OCI-LY7 (cell line): ENCODE measurements around the gene UBFD1. TPM values are rescaled to one million over a fixed set of nuclear protein-coding genes. Genes with fewer than 3 reads are reported as not detected.

Experiments
- BruUV-seq: library from RNA; stranded (reverse); fragments of 400-500 nt; replicated peaks from 2 replicates; lab custom pipeline; 2021; lab: Mats Ljungman, UMichigan
- CTCF ChIA-PET: fragments of 300-600 bp; sonication (Branson Sonifier 250); formaldehyde crosslinking; loops from one replicate; lab custom pipeline; 2022; ENCODE audit warnings: antibody characterized with exemption; ENCODE audit not compliant: unreplicated experiment; lab: Charles Lee
- POLR2A ChIA-PET: fragments of 300-600 bp; sonication (Branson Sonifier 250); formaldehyde crosslinking; loops from one replicate; lab custom pipeline; 2022; ENCODE audit warnings: antibody characterized with exemption; lab: Charles Lee
- DNase-seq: peaks from one replicate; pipeline ENCODE4 v3.0.0-alpha.2; 2015; ENCODE audit warnings: low spot score
- H2AFZ ChIP-seq: fragments of 200-600 bp; sonication (generic), shearing (Covaris generic); 2 replicates; pipeline ENCODE4 v1.6.1; 2014; ENCODE audit warnings: mild to moderate bottlenecking, antibody characterized with exemption, low read length, moderate library complexity
- H3K27ac ChIP-seq: fragments of 200-600 bp; sonication (generic); 2 replicates; pipeline ENCODE4 v1.5.1; 2014; ENCODE audit warnings: mixed run types, low read depth, mild to moderate bottlenecking, moderate library complexity, low read length, inconsistent platforms; ENCODE audit not compliant: poor library complexity, severe bottlenecking
- H3K36me3 ChIP-seq: fragments of 200-600 bp; sonication (generic); 2 replicates; pipeline ENCODE4 v1.6.1; 2014; ENCODE audit warnings: mild to moderate bottlenecking, antibody characterized with exemption, low read length, moderate library complexity, mixed read lengths; ENCODE audit not compliant: insufficient read depth
- H3K4me1 ChIP-seq: fragments of 200-600 bp; sonication (generic); 2 replicates; pipeline ENCODE4 v1.5.1; 2014; ENCODE audit warnings: mild to moderate bottlenecking, low read length; ENCODE audit not compliant: insufficient read depth, poor library complexity, severe bottlenecking
- H3K4me2 ChIP-seq: fragments of 200-600 bp; sonication (generic); 2 replicates; pipeline ENCODE4 v1.6.1; 2014; ENCODE audit warnings: mild to moderate bottlenecking, low read length
- H3K4me3 ChIP-seq: fragments of 200-600 bp; sonication (generic); 2 replicates; pipeline ENCODE4 v1.5.1; 2014; ENCODE audit warnings: mild to moderate bottlenecking, low read depth, low read length; ENCODE audit not compliant: poor library complexity, severe bottlenecking
- H3K79me2 ChIP-seq: fragments of 200-600 bp; sonication (generic); 2 replicates; pipeline ENCODE4 v1.6.1; 2016; ENCODE audit warnings: low read depth, mild to moderate bottlenecking, low read length, moderate library complexity, mixed read lengths; ENCODE audit not compliant: insufficient read depth
- H3K9me2 ChIP-seq: fragments of 200-600 bp; sonication (generic); 2 replicates; pipeline ENCODE4 v1.6.1; 2016; ENCODE audit warnings: mild to moderate bottlenecking, low read length, mixed read lengths; ENCODE audit not compliant: insufficient read depth
- H3K9me3 ChIP-seq: fragments of 200-600 bp; sonication (generic); 2 replicates; pipeline ENCODE4 v1.6.1; 2014; ENCODE audit warnings: mild to moderate bottlenecking, mixed run types, low read length, mixed read lengths
- H4K20me1 ChIP-seq: fragments of 200-600 bp; sonication (generic); 2 replicates; pipeline ENCODE4 v1.6.1; 2014; ENCODE audit warnings: mild to moderate bottlenecking, antibody characterized with exemption, low read length, moderate library complexity, mixed read lengths; ENCODE audit not compliant: insufficient read depth
- EZH2phosphoT487 ChIP-seq: fragments of 200-600 bp; sonication (generic); IDR thresholded peaks from 2 replicates; pipeline ENCODE4 v1.6.1; 2018; ENCODE audit warnings: low read depth, borderline replicate concordance, mild to moderate bottlenecking, mixed run types, antibody characterized with exemption, low read length, moderate library complexity, mixed read lengths
- intact Hi-C: fragments of 100-400 bp; cut with micrococcal nuclease; formaldehyde crosslinking; loops from one replicate; pipeline ENCODE4 v1.10.0; 2022; ENCODE audit not compliant: unreplicated experiment
- total RNA-seq, 2 experiments: library from RNA; depleted of rRNA in 1 of 2; stranded (reverse); fragments of >200 nt in 1 of 2; shearing (Covaris generic) in 1 of 2; gene quantifications; 2 replicates each; pipeline ENCODE4 v1.2.3, GENCODE V29; 2014 to 2022
- TF ChIP-seq, protein P1 (sequence below): fragments of 200-600 bp; sonication (generic); conservative IDR thresholded peaks from 2 replicates; pipeline ENCODE4 v1.5.1; 2014; ENCODE audit warnings: mild to moderate bottlenecking, antibody characterized with exemption, low read length, moderate library complexity, mixed read lengths

The UBFD1 gene
- total RNA-seq, 2 experiments from 2014 or later: 42.4 to 67.1 TPM

- TF ChIP-seq, protein P1, sequence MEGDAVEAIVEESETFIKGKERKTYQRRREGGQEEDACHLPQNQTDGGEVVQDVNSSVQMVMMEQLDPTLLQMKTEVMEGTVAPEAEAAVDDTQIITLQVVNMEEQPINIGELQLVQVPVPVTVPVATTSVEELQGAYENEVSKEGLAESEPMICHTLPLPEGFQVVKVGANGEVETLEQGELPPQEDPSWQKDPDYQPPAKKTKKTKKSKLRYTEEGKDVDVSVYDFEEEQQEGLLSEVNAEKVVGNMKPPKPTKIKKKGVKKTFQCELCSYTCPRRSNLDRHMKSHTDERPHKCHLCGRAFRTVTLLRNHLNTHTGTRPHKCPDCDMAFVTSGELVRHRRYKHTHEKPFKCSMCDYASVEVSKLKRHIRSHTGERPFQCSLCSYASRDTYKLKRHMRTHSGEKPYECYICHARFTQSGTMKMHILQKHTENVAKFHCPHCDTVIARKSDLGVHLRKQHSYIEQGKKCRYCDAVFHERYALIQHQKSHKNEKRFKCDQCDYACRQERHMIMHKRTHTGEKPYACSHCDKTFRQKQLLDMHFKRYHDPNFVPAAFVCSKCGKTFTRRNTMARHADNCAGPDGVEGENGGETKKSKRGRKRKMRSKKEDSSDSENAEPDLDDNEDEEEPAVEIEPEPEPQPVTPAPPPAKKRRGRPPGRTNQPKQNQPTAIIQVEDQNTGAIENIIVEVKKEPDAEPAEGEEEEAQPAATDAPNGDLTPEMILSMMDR: no peak
- no peak for TF ChIP-seq EZH2phosphoT487
- H3K4me1 ChIP-seq: peaks cover 92% of the 10 kb centered on the region
- POLR2A ChIA-PET: interaction anchor here (1.8 to 4.6 kb wide), 2 partner anchors 9 to 12 kb away, joined by 7 to 31 read pairs; partner anchors contain the start of gene GGA2
- H3K9me2 ChIP-seq: no peaks in the 10 kb centered on the region
- peak; percentile 96 for DNase-seq
- H3K4me3 ChIP-seq: peak overlapping the region; percentile 33
- no TSS peak for BruUV-seq
- intact Hi-C loops: loop anchor here (1.0 to 10.0 kb wide), 2 partner anchors 39 to 346 kb away; partner anchors contain the start of genes EARS2 and UBFD1
- H3K27ac ChIP-seq: peak overlapping the region; percentile 100
- H3K79me2 ChIP-seq: no peaks in the 10 kb centered on the region; the same call in 1 of the 2 replicates
- peak overlapping the region; percentile 75 for H3K4me2 ChIP-seq
- H3K9me3 ChIP-seq: peaks cover 13% of the 10 kb centered on the region; the same call in 1 of the 2 replicates
- H2AFZ ChIP-seq: no peak overlapping the region
- CTCF ChIA-PET: no interaction called here
- peaks cover 45% of the 10 kb centered on the region for H3K36me3 ChIP-seq
- no peaks in the 10 kb centered on the region for H4K20me1 ChIP-seq
Observed at GRCh38 chr16:23518435-23518891, 39.1 kb upstream of the UBFD1 start.

GRCh38 chr16:23519282-23519681, 38.2 kb upstream of the UBFD1 start:
- Histone ChIP-seq H3K4me2 (peak overlapping the region; percentile 75), H3K9me3 (peaks cover 13% of the 10 kb centered on the region; the same call in 1 of the 2 replicates), H3K79me2 (no peaks in the 10 kb centered on the region; the same call in 1 of the 2 replicates), H4K20me1 (no peaks in the 10 kb centered on the region), H3K4me3 (peak overlapping the region; percentile 53), H3K27ac (peak overlapping the region; percentile 100), H3K4me1 (peaks cover 93% of the 10 kb centered on the region), H2AFZ (no peak overlapping the region; the same call in 1 of the 2 replicates), H3K9me2 (no peaks in the 10 kb centered on the region), H3K36me3 (peaks cover 53% of the 10 kb centered on the region)
- no TSS peak for BruUV-seq
- peak; percentile 89 for DNase-seq
- ChIA-PET CTCF (interaction anchor here (0.6 kb wide), 1 partner anchor 18 kb away, joined by 3 read pairs; no protein-coding TSS in a partner anchor), POLR2A (interaction anchor here (0.7 to 4.6 kb wide), 4 partner anchors 10 to 23 kb away, joined by 3 to 31 read pairs (median 5); partner anchors contain the start of gene GGA2)
- intact Hi-C loops: loop anchor here (10.0 kb wide), 1 partner anchor 346 kb away; no protein-coding TSS in a partner anchor
- no peak for TF ChIP-seq EZH2phosphoT487
- TF ChIP-seq, protein P1: no peak

- Histone ChIP-seq H4K20me1 (no peaks in the 10 kb centered on the region), H3K4me1 (peaks cover 83% of the 10 kb centered on the region), H2AFZ (peak overlapping the region; percentile 6; the same call in 1 of the 2 replicates), H3K27ac (peak overlapping the region; percentile 100), H3K36me3 (peaks cover 62% of the 10 kb centered on the region), H3K4me3 (peak overlapping the region; percentile 53), H3K9me3 (peaks cover 13% of the 10 kb centered on the region; the same call in 1 of the 2 replicates), H3K9me2 (no peaks in the 10 kb centered on the region), H3K4me2 (peak overlapping the region; percentile 75), H3K79me2 (no peaks in the 10 kb centered on the region; the same call in 1 of the 2 replicates)
- peak; percentile 58 for DNase-seq
- ChIA-PET CTCF (no interaction called here), POLR2A (interaction anchor here (0.8 to 2.7 kb wide), 6 partner anchors 8 to 37 kb away, joined by 3 to 13 read pairs (median 4); partner anchors contain the start of genes EARS2 and UBFD1)
- TF ChIP-seq, protein P1: no peak
- no peak for TF ChIP-seq EZH2phosphoT487
- BruUV-seq: no TSS peak
- intact Hi-C loops: no loop called here
Observed at GRCh38 chr16:23520500-23520899, 37.0 kb upstream of the UBFD1 start.
